Stimulated activated memory B cell treated with anti-CD40 and anti-IgM and Interleukin-4, amounts not matched to agents 10 μg/mL and 1 μg/mL and 100 μg/mL, for 72 hours (primary cell): ENCODE results near the gene DCDC2B.
"Not testable (repeated sequence)": the region's sequence is repeated elsewhere in the genome, so short reads cannot be mapped to it uniquely, and the experiment has no call there.

Experiments used
- ATAC-seq: fragments of 150-1000 bp; cut with Tn5 transposase; 2 replicates; pipeline ENCODE4 v1.10.0; 2021
- H3K27ac Mint-ChIP-seq: one replicate; pipeline ENCODE4 v1.8.0; 2022; ENCODE audit warnings: mild to moderate bottlenecking, mixed read lengths
- H3K27me3 Mint-ChIP-seq: one replicate; pipeline ENCODE4 v1.8.0; 2022; ENCODE audit warnings: mixed read lengths
- H3K36me3 Mint-ChIP-seq: one replicate; pipeline ENCODE4 v1.8.0; 2022; ENCODE audit warnings: mixed read lengths
- H3K4me1 Mint-ChIP-seq: one replicate; pipeline ENCODE4 v1.8.0; 2022; ENCODE audit warnings: mixed read lengths
- H3K4me3 Mint-ChIP-seq: one replicate; pipeline ENCODE4 v1.8.0; 2022; ENCODE audit warnings: mild to moderate bottlenecking, moderate library complexity, mixed read lengths
- H3K9me3 Mint-ChIP-seq: one replicate; pipeline ENCODE4 v1.8.0; 2022; ENCODE audit warnings: mixed read lengths

Gene DCDC2B

DNA sequence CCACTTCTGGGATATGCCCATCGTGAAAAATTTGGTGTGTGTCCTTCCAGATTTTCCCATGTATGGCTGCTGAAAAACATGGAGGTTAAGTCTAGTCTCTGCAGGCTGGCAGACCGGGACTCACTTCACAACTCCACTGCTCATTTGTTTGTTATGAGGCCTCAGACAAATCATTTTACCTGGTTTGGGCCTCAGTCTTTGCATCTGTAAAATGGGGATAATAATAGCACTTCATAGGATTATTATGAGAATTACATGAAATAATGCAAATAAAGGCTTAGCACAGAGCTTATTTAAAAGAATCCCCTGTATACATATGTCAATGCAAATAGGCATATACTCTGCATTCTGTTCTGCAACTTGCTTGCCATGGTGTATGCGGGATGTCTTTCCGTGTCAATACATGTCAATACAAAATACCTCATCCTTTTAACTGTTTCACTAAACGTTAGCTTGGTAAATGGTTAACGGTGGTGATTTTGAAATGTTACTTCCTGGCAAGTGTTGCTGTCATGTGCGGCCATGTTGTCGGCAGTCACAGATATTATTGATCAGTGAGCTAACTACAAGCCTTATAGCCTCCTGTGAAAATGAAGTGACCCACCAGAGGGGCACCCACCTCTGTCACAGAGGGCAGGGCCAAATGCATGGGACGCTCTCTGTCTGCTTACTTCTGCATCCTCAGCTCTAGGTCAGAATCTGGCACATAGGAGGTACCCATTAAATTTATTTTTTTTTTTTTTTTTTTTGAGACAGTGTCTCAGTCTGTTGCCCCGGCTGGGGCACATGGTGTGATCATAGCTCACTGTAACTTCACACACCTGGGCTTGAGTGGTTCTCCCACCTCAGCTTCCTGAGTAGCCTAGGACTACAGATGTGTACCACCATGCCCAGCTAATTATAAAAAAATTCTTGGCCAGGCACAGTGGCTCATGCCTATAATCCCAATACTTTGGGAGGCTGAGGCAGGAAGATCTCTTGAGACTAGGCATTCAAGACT, 46.5 kb downstream of the DCDC2B start:
- peaks cover 3% of the 10 kb centered on the region for H3K36me3 Mint-ChIP-seq

GRCh38 chr1:32256473-32257226, 47.8 kb downstream of the DCDC2B start:
- no peak for ATAC-seq
- Mint-ChIP-seq H3K27me3 (no peaks in the 10 kb centered on the region), H3K9me3 (no peaks in the 10 kb centered on the region), H3K4me1 (peaks cover 40% of the 10 kb centered on the region), H3K27ac (peak overlapping the region; percentile 81), H3K36me3 (peaks cover 6% of the 10 kb centered on the region), H3K4me3 (peak overlapping the region; percentile 52)

More for the DNA sequence above, 46.5 kb downstream of the DCDC2B start:
- no peak overlapping the region for H3K4me3 Mint-ChIP-seq
- no peak for ATAC-seq
- no peaks in the 10 kb centered on the region for H3K9me3 Mint-ChIP-seq
- no peaks in the 10 kb centered on the region for H3K27me3 Mint-ChIP-seq
- peak overlapping the region; percentile 74 for H3K27ac Mint-ChIP-seq
- peaks cover 52% of the 10 kb centered on the region for H3K4me1 Mint-ChIP-seq

DNA sequence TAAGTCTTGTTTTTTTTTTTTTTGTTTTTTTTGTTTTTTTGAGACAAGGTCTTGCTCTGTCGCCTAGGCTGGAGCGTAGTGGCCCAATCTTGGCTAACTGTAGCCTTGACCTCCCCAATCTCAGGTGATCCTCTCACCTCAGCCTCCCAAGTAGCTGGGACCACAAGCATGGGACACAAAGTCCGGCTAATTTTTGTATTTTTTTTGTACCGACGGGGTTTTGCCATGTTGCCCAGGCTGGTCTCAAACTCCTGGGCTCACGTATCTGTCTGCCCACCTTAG, 48.3 kb downstream of the DCDC2B start:
- Mint-ChIP-seq H3K4me1 (peaks cover 34% of the 10 kb centered on the region), H3K27ac (peak overlapping the region; percentile 81), H3K4me3 (no peak overlapping the region), H3K27me3 (no peaks in the 10 kb centered on the region), H3K36me3 (peaks cover 6% of the 10 kb centered on the region), H3K9me3 (no peaks in the 10 kb centered on the region)
- ATAC-seq = no peak

DNA sequence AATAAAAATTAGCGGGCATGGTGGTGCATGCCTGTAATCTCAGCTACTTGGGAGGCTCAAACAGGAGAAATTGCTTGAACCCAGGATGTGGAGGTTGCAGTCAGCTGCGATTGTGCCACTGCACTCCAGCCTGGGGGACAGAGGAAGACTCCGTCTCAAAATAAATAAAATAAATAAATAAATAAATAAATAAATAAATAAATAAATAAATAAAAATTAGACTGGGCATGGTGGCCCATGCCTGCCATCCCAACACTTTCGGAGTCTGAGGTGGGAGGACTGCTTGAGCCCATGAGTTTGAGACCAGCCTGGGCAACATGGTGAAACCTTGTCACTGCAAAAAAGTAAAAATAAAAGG, 54.3 kb downstream of the DCDC2B start:
- ATAC-seq, H3K27me3 Mint-ChIP-seq, H3K9me3 Mint-ChIP-seq, H3K4me3 Mint-ChIP-seq: not testable (repeated sequence)
- peak overlapping the region; percentile 42 for H3K27ac Mint-ChIP-seq
- peaks cover 12% of the 10 kb centered on the region for H3K36me3 Mint-ChIP-seq
- H3K4me1 Mint-ChIP-seq = peaks cover 29% of the 10 kb centered on the region

DNA sequence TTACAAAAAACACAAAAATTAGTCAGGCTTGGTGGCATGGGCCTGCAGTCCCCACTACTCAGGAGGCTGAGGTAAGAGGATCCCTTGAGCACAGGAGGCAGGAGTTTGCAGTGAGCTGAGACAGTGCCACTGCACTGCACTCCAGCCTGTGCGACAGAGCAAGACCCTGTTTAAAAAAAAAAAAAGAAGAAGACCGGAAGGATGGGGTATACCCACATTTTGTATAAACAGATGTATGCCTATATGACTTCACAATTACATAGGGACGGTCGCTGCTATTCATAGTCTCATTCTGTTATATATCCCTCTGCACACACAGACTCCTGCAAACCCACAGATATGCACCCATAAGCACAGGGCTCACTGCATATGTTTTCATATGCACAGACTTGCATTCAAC, 54.9 kb downstream of the DCDC2B start:
- no peaks in the 10 kb centered on the region for H3K27me3 Mint-ChIP-seq
- H3K27ac Mint-ChIP-seq = peak overlapping the region; percentile 42
- H3K9me3 Mint-ChIP-seq = no peaks in the 10 kb centered on the region
- ATAC-seq = peak; percentile 64
- peaks cover 12% of the 10 kb centered on the region for H3K36me3 Mint-ChIP-seq
- H3K4me1 Mint-ChIP-seq = peaks cover 29% of the 10 kb centered on the region
- no peak overlapping the region for H3K4me3 Mint-ChIP-seq
